Gastroesophageal sphincter (tissue), 3 donors: ENCODE data around the gene KRTAP12-3.

Source experiments
- CTCF ChIP-seq, 4 experiments: fragments of 200-600 bp in 2 of 4; fragments of 450-650 bp in 2 of 4; sonication (generic) in 1 of 4; IDR thresholded peaks; one replicate each; pipeline ENCODE4 v1.5.1; 2017 to 2019; ENCODE audit warnings: antibody characterized with exemption in 4 of 4, mild to moderate bottlenecking in 2 of 4, moderate library complexity in 2 of 4
- POLR2AphosphoS5 ChIP-seq: sonication (generic); formaldehyde crosslinking; IDR thresholded peaks from one replicate; pipeline ENCODE4 v1.6.1; 2017; ENCODE audit warnings: antibody characterized with exemption

GRCh38 chr21:44686000-44686781, 28.5 kb downstream of the KRTAP12-3 start:
- TF ChIP-seq CTCF (IDR thresholded peaks at IDR 0.05) (no peak), POLR2AphosphoS5 (no peak)
